Right lung (tissue), 5 donors: ENCODE results near the gene TSNAXIP1. TPM values are rescaled to one million over a fixed set of nuclear protein-coding genes. Genes with fewer than 3 reads are reported as not detected.

Experiments used
- DNase-seq, 2 donors: peaks; one replicate each; pipeline ENCODE4 v3.0.0-alpha.2; 2013
- polyA plus RNA-seq, 5 donors: library from polyadenylated mRNA; unstranded; fragments of 120-200 nt; gene quantifications; one replicate each; pipeline versions ENCODE4 v1.2.1 to v1.2.3, GENCODE V29; 2013; ENCODE audit warnings: inconsistent platforms in 1 of 5, low replicate concordance in 1 of 5; ENCODE audit not compliant: insufficient read length in 5 of 5, insufficient read depth in 1 of 5

The TSNAXIP1 gene
- polyA plus RNA-seq, 5 donors: 4.8 to 7.4 (median 6.6) TPM

DNA sequence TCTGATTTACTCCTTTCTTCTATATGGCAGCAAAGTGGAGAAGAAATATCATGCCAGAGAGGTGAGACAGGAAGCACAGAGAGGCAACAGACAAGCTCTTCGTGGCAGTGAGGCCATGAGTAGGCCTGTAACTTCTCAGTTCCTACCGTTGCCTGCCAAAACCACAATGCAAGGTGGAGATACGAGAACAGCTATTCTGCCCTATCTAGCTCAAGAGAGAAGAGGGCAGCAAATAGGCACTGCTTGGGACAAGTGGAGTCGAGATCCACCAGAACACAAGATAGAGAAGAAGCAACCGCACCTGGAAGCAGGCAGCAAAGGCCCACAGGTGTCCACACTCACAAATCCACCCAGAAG is 25.1 kb upstream of the TSNAXIP1 start:
- no peak for DNase-seq

DNA sequence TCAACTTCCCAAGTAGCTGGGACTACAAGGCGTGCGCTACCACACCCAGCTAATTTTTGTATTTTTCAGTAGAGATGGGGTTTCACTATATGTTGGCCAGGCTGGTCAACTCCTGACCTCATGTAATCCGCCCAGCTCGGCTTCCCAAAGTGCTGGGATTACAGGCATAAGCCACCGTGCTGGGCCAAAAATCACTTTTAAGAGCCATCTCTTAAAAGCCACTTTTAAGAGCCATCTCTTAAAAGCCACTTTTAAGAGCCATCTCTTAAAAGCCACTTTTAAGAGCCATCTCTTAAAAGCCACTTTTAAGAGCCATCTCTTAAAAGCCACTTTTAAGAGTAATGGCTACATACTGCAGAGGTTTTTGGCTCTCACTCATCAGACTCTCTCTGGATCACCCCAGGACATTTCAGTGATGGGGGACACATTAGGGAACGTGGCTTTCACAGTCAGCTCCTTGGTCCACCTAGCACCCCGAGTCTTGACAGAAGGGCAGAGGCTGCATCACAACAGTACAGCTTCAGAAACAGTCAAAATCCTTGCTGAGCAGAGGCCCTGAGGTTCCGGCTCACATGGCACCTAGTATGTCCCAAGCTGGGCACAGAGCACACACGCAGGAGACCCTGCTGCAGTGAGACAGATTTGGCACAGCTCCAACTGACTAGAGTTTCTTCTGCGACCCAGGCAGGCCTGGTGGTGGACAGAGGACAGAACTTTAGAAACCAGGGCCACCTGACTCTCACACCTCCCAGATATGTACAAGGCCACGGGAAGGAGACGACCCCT is 23.9 kb upstream of the TSNAXIP1 start:
- DNase-seq: no peak

DNA sequence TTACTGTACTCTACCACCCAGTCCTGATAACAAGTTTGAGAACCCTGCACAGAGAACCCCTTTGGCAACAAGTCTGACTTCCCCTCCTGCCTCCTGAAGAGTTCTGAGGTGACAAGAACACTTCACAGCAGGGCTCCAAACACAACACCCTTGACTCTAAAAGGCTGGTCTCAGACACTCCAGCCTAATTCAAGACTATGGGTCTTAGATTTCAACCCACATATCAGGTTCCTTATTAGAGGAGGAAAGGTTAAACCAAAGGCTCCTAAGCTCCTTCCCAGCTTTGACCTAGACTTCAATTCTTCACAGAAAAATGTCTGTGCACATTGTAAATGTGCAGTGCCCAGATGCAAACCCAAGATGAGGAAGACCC is 23.4 kb upstream of the TSNAXIP1 start:
- DNase-seq: no peak

DNA sequence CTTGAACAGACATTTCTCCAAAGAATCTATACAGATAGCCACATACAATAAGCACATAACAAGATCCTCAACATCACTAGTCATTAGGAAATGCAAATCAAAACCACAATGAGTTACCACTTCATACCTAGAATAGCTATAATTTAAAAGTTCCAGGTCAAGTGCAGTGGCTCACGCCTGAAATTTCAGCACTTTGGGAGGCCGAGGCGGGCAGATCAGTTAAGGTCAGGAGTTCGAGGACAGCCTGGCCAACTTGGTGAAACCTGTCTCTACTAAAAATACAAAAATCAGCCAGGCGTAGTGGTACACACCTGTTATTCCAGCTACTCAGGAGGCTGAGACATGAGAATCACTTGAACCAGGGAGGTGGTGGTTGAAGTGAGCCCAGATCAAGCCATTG is 20.2 kb upstream of the TSNAXIP1 start:
- no peak for DNase-seq

DNA sequence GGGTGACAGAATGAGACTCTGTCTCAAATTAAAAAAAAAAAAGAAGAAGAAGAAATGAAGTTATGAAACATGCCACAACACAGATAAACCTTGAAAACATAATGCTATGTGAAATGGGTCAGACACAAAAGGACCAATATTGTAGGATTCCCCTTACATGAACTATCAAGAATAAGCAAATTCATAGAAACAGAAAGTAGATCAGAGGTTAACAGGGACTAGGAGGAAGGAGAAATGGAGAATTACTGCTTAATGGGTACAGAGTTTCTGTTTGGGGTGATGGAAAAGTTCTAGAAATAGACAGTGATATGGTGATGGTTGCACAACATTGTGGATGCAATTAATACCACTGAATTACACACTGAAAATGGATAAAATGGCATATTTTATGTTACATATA is 16.6 kb upstream of the TSNAXIP1 start:
- no peak for DNase-seq

DNA sequence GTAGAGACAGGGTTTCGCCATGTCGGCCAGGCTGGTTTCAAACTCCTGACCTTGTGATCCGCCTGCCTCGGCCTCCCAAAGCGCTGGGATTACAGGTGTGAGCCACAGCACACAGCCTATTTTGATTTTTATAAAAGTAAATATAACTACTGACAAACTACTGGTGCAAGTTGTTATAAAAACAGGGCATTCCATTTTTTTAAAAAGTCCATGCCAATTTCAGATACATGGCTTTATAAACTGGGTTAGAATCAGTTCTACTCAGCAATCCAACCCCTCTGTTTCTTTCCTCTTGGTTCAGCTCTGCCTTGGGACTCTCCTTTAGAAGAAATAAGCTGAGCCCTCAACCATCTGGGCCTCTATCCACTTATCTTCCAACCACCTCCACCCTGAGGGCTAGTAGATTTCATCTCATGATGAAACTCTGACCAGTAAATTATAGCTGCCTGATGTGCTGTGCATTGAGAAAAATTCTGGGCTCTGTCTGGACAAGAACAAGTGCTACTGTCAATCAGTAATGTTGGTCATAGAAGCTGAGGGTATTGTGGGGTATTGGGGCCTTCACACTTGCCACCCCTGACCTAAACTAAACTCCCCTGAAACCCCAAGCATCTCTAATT is 10.5 kb upstream of the TSNAXIP1 start:
- DNase-seq: no peak

DNA sequence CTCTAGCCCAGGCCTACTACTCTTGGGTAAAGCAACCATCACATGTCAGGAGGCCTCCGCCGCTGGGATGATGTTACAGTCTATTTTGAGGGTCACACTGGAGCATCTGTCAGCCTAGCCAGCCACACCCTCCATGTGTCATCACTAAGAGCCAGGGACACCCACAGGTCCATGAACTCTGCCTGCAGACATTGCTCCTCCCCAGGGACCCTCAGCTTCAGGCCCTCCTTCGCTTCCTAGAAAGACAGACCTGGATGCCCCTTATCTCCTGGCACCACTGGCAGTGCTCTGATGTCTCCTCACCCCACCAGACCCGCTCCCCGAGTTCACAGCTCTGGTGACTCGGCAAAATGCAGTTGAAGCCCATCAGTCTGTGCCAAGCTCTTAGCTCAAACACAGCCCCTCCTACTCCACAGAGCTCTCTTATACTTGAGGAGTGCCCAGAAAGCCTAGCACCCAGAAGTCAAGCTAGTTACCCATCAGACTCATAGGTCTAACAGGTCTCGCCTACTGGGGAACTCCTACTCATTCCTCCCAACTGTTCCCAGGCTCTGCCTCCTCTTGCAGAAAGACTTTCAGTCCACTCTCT is 6.3 kb upstream of the TSNAXIP1 start:
- DNase-seq: no peak

DNA sequence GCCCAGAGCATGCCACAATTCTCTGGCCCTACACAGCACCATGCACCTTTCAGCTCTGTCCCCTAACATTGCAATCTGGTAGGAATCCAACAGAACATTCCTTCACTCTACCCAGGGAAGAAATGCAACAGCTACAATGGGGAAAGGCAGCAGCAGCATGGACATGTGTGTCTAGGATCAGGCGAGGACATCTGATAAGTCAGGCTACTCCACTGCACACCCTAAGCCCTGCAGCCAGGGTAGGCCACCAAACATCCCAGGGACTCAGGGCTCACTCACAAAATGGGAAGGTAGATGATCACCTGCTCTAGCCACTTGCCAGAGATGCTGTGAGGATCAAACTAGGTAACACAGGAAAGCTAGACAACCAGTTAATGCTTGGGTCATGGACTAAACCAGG is 5.4 kb upstream of the TSNAXIP1 start:
- no peak for DNase-seq

DNA sequence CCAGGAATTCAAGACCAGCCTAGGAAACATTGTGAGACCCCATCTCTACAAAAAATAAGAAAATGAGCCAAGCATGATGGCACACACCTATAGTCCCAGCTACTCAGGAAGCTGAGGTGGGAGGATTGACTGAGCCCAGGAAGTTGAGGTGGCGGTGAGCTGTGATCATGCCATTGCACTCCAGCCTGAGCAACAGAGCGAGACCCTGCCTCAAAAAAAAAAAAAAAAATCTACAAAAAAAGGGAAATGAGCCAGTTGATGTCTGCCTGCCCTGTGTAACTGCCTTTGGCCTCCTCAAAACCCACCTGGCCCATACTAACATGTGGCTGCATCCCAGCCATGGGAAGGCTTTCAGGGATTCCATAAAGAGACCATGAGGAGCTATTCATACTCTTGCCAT is 4.8 kb upstream of the TSNAXIP1 start:
- no peak for DNase-seq

DNA sequence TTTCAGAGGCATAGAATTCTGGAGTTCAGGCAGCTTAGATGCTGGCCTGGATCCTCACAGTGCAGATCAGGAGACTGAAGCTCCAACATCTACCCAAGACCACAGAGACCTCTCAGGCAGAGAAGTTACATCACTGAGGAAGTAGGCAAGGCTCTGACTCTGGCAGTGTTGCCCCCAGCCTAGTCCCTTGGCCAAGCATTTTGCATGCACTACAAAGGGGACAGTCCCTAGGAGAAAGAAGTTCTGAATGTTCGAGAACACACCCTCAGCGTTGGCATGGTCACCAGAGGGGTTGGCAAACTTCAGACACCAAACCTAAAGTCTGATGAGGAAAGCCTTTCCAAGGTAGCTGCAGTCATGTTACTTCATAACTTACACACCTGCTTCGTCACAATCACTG is 2.8 kb upstream of the TSNAXIP1 start:
- DNase-seq: no peak

DNA sequence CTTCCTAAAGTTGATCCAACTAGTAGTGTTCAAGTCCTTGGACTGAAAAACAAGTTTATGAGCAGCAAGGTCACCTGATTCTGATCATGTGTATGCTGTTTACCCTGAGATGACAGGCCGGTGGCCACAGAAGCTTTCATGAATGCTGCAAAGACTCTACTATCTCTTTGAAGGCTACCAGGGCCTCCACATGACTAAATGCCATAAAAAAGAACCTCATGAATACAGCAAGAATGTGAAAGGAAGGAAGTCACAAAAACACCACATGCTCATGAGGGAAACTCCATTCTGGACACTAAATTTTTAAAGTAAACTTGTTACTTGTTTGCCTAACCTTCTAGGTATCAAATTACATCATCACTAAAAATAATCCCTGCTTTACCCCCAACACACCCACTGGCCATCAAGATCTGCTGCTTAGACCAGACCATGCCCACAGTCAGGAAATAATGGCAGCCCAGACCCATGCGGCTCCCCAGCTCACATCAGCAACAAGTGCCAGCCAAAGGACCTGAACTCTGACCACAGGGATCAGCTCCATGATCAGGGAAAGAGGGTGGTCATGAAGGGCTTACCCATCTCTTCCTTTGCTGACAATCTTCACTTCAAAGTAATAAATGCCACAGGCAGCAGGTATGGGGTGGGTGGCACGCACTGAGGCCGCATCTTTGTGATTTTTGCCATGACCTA is 1.7 kb upstream of the TSNAXIP1 start:
- DNase-seq: no peak

DNA sequence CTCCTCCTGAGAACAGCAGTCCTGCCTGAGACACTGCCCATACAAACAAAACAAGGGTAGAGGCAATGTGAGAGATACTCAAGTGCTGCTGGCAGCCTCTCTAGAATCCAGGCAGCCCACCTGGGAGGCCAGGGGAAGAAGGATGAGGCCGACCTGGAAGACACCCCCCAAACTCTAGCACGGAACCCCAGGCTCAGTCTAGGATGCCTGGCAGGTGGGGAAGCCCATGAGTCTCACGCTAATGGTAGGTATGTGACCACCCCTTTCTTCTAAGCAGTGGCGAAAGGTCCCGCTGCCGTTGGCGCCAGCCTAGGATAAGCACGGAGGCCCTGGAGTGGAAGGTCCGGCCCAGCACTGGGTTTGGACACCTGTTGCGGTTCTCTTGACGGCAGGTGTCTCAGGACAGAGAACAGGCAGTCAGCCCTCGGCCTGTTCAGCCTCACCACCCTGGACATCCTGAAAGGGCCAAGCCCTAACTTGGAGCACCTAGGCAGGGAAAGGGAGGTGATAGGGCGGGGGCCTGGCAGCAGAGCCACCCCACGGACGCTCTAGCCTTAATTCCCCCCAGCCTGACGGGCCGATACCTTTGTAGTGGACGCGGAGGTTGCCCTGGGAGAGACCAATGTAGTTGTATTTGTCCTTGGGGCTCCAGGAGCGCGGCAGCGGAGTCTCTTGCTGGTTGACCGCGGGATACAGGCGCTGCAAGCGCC is 816 bp upstream of the TSNAXIP1 start:
- DNase-seq: no peak

DNA sequence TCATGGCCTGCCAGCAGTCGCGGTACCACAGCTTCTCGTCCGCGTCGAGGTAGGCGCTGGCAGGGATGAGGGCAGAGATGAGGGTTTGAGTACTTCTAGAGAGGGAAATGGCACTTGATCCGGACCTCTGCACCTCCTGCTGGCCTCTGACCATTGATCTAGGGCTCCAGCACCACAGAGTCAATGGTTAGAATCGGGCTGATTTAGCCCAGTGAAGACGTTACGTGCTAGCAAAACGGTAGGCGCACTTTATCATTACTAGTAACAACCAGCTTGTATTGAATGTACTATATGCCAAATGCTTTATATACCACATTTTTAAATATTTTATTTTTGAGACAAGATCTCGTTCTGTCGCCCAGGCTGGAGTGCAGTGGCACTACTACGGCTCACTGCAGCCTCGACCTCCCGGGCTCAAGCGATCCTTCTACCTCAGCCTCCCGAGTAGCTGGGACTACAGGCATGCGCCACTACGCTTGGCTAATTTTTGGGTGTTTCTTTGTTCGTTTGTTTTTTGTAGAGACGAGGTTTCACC is 526 bp downstream of the TSNAXIP1 start:
- no peak for DNase-seq

DNA sequence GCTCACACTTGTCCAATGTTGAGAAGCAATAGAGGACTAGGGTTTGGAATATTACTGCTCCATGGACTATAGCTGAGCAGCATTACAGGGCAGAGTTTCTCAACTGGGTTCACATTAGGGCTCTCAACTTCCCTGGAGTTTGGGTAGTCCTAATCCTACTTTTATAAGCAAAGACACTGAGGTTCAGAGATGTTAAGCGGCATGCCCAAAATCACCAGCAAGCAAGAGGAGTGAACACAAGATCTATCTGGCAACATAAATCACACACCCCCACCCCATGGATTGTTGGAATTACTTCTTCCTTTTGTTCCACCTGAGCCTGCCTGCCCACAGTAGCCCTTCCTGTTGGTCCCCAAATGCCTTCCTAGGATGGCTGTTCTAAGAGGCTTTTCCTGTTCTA is 5.2 kb downstream of the TSNAXIP1 start:
- no peak for DNase-seq

DNA sequence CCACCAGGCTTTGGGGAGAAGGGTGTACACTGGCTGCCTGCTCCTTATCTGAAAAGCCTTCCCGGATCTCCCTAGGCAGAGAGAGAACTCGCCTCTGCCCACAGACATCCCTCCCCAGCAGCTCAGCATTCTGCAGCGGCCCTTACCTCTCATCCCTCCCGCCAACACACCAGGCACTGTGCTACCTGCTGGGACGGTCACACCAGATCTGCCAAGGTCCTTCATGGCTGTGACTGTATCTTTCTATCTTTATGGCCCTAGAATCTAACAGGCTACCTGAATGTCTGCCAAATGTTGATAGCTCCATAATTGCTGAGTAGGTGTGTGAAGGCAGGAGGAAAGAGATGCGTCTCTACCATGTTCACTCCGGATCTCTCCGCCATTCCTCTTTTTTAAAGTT is 7.9 kb downstream of the TSNAXIP1 start:
- DNase-seq: no peak

DNA sequence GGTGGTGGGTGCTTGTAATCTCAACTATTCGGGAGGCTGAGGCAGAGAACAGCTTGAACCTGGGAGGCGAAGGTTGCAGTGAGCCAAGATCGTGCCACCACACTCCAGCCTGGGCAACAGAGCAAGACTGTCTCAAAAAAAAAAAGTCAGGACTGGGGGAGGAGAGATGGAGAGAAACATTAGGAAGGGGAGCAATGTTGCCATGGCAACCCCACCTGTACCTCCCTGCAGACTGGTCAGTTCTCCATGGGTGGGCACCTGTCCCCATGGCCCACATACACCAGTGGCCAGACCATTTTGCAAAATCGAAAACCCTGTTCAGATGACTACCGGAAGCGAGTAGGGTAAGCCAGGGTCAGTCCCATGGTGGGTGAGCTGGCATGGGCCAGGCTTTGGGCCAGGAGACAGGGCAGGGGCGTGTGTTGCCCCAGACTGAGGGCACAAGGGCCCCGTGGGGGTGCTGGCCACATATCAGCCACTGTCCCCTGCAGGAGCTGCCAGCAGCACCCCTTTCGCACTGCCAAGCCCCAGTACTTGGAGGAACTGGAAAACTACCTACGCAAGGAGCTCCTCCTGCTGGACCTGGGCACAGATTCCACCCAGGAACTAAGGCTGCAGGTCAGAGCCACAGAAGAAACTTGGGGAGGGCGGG is 14.0 kb downstream of the TSNAXIP1 start:
- DNase-seq: no peak

DNA sequence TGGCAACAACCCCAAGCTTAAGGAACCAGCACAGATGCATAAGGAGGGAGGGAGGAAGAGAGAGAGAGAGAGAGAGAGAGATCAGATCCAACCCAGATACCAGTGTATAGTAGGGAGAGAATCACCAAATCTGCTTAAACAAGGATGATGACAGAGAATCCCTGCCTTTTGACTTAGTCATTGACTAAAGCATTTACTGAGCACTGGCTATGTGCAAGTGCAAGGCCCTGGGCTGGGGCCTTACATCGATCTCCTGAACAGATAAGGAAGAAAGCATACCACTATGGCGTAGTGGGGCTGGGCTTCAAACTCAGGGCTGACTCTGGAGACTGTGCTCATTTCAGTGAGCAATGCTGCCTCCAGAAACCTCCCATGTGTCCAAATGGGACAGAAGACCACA is 15.8 kb downstream of the TSNAXIP1 start:
- DNase-seq: no peak

DNA sequence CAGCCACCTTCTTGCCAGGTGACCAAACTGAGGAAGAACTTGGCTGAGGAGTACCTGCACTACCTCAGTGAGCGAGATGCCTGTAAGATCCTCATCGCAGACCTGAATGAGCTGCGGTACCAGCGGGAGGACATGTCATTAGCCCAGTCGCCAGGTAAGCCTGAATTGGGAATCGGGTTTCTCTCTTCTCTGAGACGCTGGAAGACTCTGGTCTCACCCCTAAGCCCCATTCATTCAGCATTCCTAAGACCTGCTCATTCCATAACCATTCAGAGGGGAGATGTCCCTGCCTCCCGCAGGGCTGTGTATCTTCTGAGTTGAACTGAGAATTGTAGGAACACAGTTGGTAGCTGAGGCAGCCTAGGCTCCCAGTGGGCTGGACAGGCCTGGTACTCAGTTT is 18.4 kb downstream of the TSNAXIP1 start:
- no peak for DNase-seq

DNA sequence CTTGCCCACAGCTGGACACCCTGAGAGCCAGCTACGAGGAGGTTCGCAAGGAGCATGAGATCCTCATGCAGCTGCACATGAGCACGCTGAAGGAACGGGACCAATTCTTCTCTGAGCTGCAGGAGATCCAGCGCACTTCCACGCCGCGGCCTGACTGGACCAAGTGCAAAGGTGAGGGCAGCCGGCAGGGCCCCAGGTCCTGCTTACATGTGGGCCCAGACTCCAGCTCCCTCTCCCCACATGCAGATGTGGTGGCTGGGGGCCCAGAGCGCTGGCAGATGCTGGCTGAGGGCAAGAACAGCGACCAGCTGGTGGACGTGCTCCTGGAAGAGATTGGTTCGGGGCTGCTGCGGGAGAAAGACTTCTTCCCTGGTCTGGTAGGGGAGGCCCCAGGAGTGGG is 19.2 kb downstream of the TSNAXIP1 start:
- no peak for DNase-seq

DNA sequence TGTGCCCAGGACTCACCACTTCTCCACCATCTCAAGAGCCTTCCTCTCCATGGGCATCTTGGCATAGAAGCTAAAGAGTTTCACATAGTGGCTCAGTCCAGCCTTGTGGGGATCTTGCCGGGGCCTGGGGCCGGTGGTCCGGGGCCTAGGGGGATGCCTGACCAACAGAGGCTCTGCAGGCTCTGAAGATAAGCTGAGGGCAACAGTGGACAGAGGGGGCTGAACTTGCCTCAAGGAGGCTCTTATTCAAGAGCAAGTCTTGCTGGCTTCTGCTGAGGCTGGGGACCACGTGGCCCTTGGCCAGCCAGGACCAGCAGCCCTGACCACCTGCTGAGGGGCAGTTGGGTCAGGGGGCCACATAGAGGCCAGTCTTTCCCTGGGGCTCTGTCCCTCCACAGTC is 22.0 kb downstream of the TSNAXIP1 start:
- DNase-seq: no peak

DNA sequence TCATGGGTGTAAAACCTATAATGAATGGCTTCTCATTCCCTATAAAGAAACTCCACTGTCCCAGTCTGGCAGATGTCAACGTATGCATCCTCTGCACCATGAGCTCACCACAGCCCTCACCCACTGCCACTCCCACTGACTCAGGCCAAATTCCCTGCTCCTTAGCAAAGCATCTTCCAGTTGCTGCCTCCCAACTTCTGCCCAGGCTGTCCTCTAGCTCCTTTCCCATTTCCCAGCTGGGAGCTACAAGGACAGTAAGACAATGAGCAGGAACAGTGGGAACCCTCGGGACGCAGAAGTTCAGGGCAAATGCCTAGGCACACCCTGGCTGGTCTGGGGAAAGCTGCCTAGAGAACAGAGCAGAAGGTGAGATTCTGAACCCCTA is 26.3 kb downstream of the TSNAXIP1 start:
- DNase-seq: no peak
